SU-DHL-6 (cell line): ENCODE measurements around the gene MAST4.

Experiments
- CTCF ChIP-seq: fragments of 200-600 bp; sonication (generic); IDR thresholded peaks from one replicate; pipeline ENCODE4 v1.5.1; 2017; ENCODE audit warnings: antibody characterized with exemption, mild to moderate bottlenecking, low read length, moderate library complexity; ENCODE audit not compliant: insufficient read depth, poor library complexity, severe bottlenecking
- EZH2phosphoT487 ChIP-seq: fragments of 200-600 bp; sonication (generic), shearing (Covaris generic); conservative IDR thresholded peaks from 2 replicates; pipeline ENCODE4 v1.6.1; 2018; ENCODE audit warnings: mild to moderate bottlenecking, antibody characterized with exemption, low read length, moderate library complexity, mixed read lengths

- TF ChIP-seq EZH2phosphoT487 = no peak
- TF ChIP-seq CTCF = no peak
Measured at GRCh38 chr5:67020096-67020615, 424.0 kb downstream of the MAST4 start.
